GM23248 (cell line): Measurements from ENCODE around the gene C1QL4. TPM values are rescaled to one million over a fixed set of nuclear protein-coding genes. Genes with fewer than 3 reads are reported as not detected.

Experiments used
- DNase-seq: peaks from one replicate; pipeline ENCODE4 v3.0.0-alpha.2; 2015
- H2AFZ ChIP-seq: fragments of 200-600 bp; sonication (generic); 2 replicates; pipeline ENCODE4 v1.6.1; 2016; ENCODE audit warnings: antibody characterized with exemption
- H3F3A ChIP-seq: fragments of 200-600 bp; sonication (generic); 2 replicates; pipeline ENCODE4 v1.6.1; 2016; ENCODE audit warnings: mild to moderate bottlenecking, antibody characterized with exemption, mixed run types; ENCODE audit not compliant: insufficient read depth
- H3K27ac ChIP-seq: fragments of 200-600 bp; sonication (generic); 2 replicates; pipeline ENCODE4 v1.5.1; 2016; ENCODE audit warnings: mild to moderate bottlenecking
- H3K27me3 ChIP-seq: fragments of 200-600 bp; sonication (generic); replicated peaks from 2 replicates; pipeline ENCODE4 v1.6.1; 2016; ENCODE audit warnings: mild to moderate bottlenecking; ENCODE audit not compliant: insufficient read depth
- H3K36me3 ChIP-seq: fragments of 200-600 bp; sonication (generic); 2 replicates; pipeline ENCODE4 v1.6.1; 2016; ENCODE audit warnings: low read depth, mild to moderate bottlenecking
- H3K4me1 ChIP-seq: fragments of 200-600 bp; sonication (generic); 2 replicates; pipeline ENCODE4 v1.6.1; 2016; ENCODE audit warnings: mild to moderate bottlenecking; ENCODE audit not compliant: insufficient read depth
- H3K4me2 ChIP-seq: fragments of 200-600 bp; sonication (generic); one replicate; pipeline ENCODE4 v1.6.1; 2016; ENCODE audit warnings: mild to moderate bottlenecking; ENCODE audit not compliant: unreplicated experiment
- H3K4me3 ChIP-seq: fragments of 200-600 bp; sonication (generic); 2 replicates; pipeline ENCODE4 v1.5.1; 2016; ENCODE audit warnings: mild to moderate bottlenecking
- H3K79me2 ChIP-seq: fragments of 200-600 bp; sonication (generic); 2 replicates; pipeline ENCODE4 v1.6.1; 2016; ENCODE audit warnings: mild to moderate bottlenecking; ENCODE audit not compliant: insufficient read depth
- H3K9ac ChIP-seq: fragments of 200-600 bp; sonication (generic); 2 replicates; pipeline ENCODE4 v1.6.1; 2016; ENCODE audit warnings: mild to moderate bottlenecking
- H3K9me2 ChIP-seq: fragments of 200-600 bp; sonication (generic); 2 replicates; pipeline ENCODE4 v1.6.1; 2016; ENCODE audit warnings: mixed run types, mild to moderate bottlenecking, moderate library complexity; ENCODE audit not compliant: insufficient read depth
- H3K9me3 ChIP-seq: fragments of 200-600 bp; sonication (generic); one replicate; pipeline ENCODE4 v1.6.1; 2017; ENCODE audit warnings: low read depth
- H4K20me1 ChIP-seq: fragments of 200-600 bp; sonication (generic); 2 replicates; pipeline ENCODE4 v1.6.0; 2016; ENCODE audit not compliant: insufficient read depth
- EZH2 ChIP-seq: fragments of 200-600 bp; sonication (generic); IDR thresholded peaks from 2 replicates; pipeline ENCODE4 v1.6.1; 2018; ENCODE audit warnings: antibody characterized with exemption, mild to moderate bottlenecking; ENCODE audit not compliant: insufficient read depth, poor library complexity, severe bottlenecking
- EZH2phosphoT487 ChIP-seq: fragments of 200-600 bp; sonication (generic); IDR thresholded peaks from 2 replicates; pipeline ENCODE4 v1.6.1; 2018; ENCODE audit warnings: antibody characterized with exemption, moderate library complexity, mild to moderate bottlenecking, low read depth; ENCODE audit not compliant: insufficient read depth
- WGBS, 2 experiments: methylation state at CpG; one replicate each; pipeline ENCODE4 v1.1.6; 2015 to 2017; ENCODE audit warnings: low lambda C conversion rate in 2 of 2, low coverage in 1 of 2; ENCODE audit errors: missing lambda C conversion rate in 2 of 2; 5-methylcytosine and 5-hydroxymethylcytosine counted together
- in situ Hi-C: fragments of 300-500 bp; cut with MboI; formaldehyde crosslinking; loops from 2 replicates; pipeline ENCODE4 v1.15.0; 2020
- polyA plus RNA-seq: library from polyadenylated mRNA; unstranded; fragments of >200 nt; fragmentation: Nextera tagmentation; extraction: Ambion mirVana; gene quantifications from 2 replicates; pipeline ENCODE4 v1.2.1, GENCODE V29; 2016
- total RNA-seq: library from RNA; depleted of rRNA; stranded (reverse); fragments of >200 nt; shearing (Covaris generic); gene quantifications from 2 replicates; pipeline ENCODE4 v1.2.3, GENCODE V29; 2014

Gene C1QL4
- total and polyA plus RNA-seq, 2 experiments from 2014 or later, result not detected

GRCh38 chr12:49301760-49302159 is 35.2 kb downstream of the C1QL4 start:
- H3K9ac ChIP-seq, result no peak overlapping the region
- no peaks in the 10 kb centered on the region for H3K36me3 ChIP-seq
- H3F3A ChIP-seq, result no peaks in the 10 kb centered on the region
- H3K79me2 ChIP-seq, result no peaks in the 10 kb centered on the region
- TF ChIP-seq EZH2 (no peak), EZH2phosphoT487 (no peak)
- H2AFZ ChIP-seq, result no peak overlapping the region
- no peak overlapping the region for H3K4me3 ChIP-seq
- whole genome bisulfite sequencing, 2 experiments, result 28 to 44% methylated on average over 4 of the region's 4 CpGs
- in situ Hi-C loops, result no loop called here
- H3K4me2 ChIP-seq, result no peak overlapping the region
- H4K20me1 ChIP-seq, result no peaks in the 10 kb centered on the region
- H3K9me3 ChIP-seq, result no peaks in the 10 kb centered on the region
- no peaks in the 10 kb centered on the region for H3K9me2 ChIP-seq
- no peak for DNase-seq
- H3K27me3 ChIP-seq, result peaks cover 43% of the 10 kb centered on the region
- no peak overlapping the region for H3K27ac ChIP-seq
- no peaks in the 10 kb centered on the region; the same call in 1 of the 2 replicates for H3K4me1 ChIP-seq

- Histone ChIP-seq H3K4me2 (no peak overlapping the region), H3K27ac (no peak overlapping the region), H3F3A (no peaks in the 10 kb centered on the region), H3K9me2 (no peaks in the 10 kb centered on the region), H4K20me1 (no peaks in the 10 kb centered on the region), H3K4me3 (no peak overlapping the region), H3K27me3 (peaks cover 50% of the 10 kb centered on the region), H3K9me3 (no peaks in the 10 kb centered on the region), H3K36me3 (no peaks in the 10 kb centered on the region), H2AFZ (no peak overlapping the region), H3K9ac (no peak overlapping the region), H3K4me1 (no peaks in the 10 kb centered on the region; the same call in 1 of the 2 replicates), H3K79me2 (no peaks in the 10 kb centered on the region)
- DNase-seq, result no peak
- in situ Hi-C loops, result no loop called here
- TF ChIP-seq EZH2, result no peak
- no peak for TF ChIP-seq EZH2phosphoT487
- 26 to 28% methylated on average over 6 of the region's 6 CpGs for WGBS, 2 experiments
Observed at GRCh38 chr12:49298160-49298559, 38.8 kb downstream of the C1QL4 start.

GRCh38 chr12:49297695-49298060 is 39.3 kb downstream of the C1QL4 start:
- Histone ChIP-seq H3K27ac (no peak overlapping the region), H3F3A (no peaks in the 10 kb centered on the region), H3K36me3 (no peaks in the 10 kb centered on the region), H3K27me3 (peaks cover 46% of the 10 kb centered on the region), H3K9me2 (no peaks in the 10 kb centered on the region), H3K79me2 (no peaks in the 10 kb centered on the region), H3K4me1 (no peaks in the 10 kb centered on the region; the same call in 1 of the 2 replicates), H3K9me3 (no peaks in the 10 kb centered on the region), H3K4me3 (no peak overlapping the region), H3K4me2 (no peak overlapping the region), H4K20me1 (no peaks in the 10 kb centered on the region), H2AFZ (no peak overlapping the region), H3K9ac (no peak overlapping the region)
- no peak for DNase-seq
- no peak for TF ChIP-seq EZH2phosphoT487
- no peak for TF ChIP-seq EZH2
- in situ Hi-C loops, result no loop called here
- 8 to 11% methylated on average over 7 to 8 of the region's 8 CpGs for WGBS, 2 experiments

GRCh38 chr12:49296836-49297694 is 39.9 kb downstream of the C1QL4 start:
- Histone ChIP-seq H4K20me1 (no peaks in the 10 kb centered on the region), H3K27me3 (peaks cover 43% of the 10 kb centered on the region), H3K36me3 (no peaks in the 10 kb centered on the region), H3K79me2 (no peaks in the 10 kb centered on the region), H3K9me3 (no peaks in the 10 kb centered on the region), H3K9me2 (no peaks in the 10 kb centered on the region), H3K9ac (no peak overlapping the region), H3K4me3 (0 out of 2 replicates have a peak overlapping the region, but pooled peaks have one; percentile 18), H3K4me2 (no peak overlapping the region), H2AFZ (peak overlapping the region; percentile 43; the same call in 1 of the 2 replicates), H3F3A (no peaks in the 10 kb centered on the region), H3K4me1 (no peaks in the 10 kb centered on the region; the same call in 1 of the 2 replicates), H3K27ac (no peak overlapping the region)
- in situ Hi-C loops, result no loop called here
- WGBS, 2 experiments, result 2 to 4% methylated on average over 61 to 64 of the region's 77 CpGs
- no peak for TF ChIP-seq EZH2
- TF ChIP-seq EZH2phosphoT487, result no peak; the same call in 1 of the 2 replicates
- peak; percentile 33 for DNase-seq
